Natural killer cell (primary cell): Measurements from ENCODE around the gene HYDIN. TPM values are rescaled to one million over a fixed set of nuclear protein-coding genes. Genes with fewer than 3 reads are reported as not detected.
"Not testable (repeated sequence)": the region's sequence is repeated elsewhere in the genome, so short reads cannot be mapped to it uniquely, and the experiment has no call there.

Experiments
- ATAC-seq, 3 donors: fragments of 150-1000 bp in 2 of 3; fragments of 200-7000 bp in 1 of 3; cut with Tn5 transposase; 1 replicate in 1 of 3; 2 replicates in 2 of 3; pipeline ENCODE4 v1.10.0; 2021; ENCODE audit warnings: mild to moderate bottlenecking in 2 of 3, moderate library complexity in 2 of 3
- DNase-seq, 2 donors: peaks; one replicate each; pipeline versions ENCODE4 v3.0.0 to v3.0.0-alpha.2; 2013 to 2021; ENCODE audit warnings: mixed read lengths in 1 of 2
- H3K27ac ChIP-seq: one replicate; pipeline ENCODE4 v1.5.1; 2013; ENCODE audit warnings: mild to moderate bottlenecking, low read length
- H3K27me3 ChIP-seq: one replicate; pipeline ENCODE4 v1.6.1; 2013; ENCODE audit warnings: low read length; ENCODE audit not compliant: control insufficient read depth, insufficient read depth
- H3K36me3 ChIP-seq: one replicate; pipeline ENCODE4 v1.6.1; 2013; ENCODE audit warnings: low read length; ENCODE audit not compliant: control insufficient read depth, insufficient read depth
- H3K4me1 ChIP-seq: one replicate; pipeline ENCODE4 v1.6.1; 2013; ENCODE audit warnings: low read length; ENCODE audit not compliant: control insufficient read depth, insufficient read depth
- H3K4me3 ChIP-seq: one replicate; pipeline ENCODE4 v1.5.1; 2013; ENCODE audit warnings: low read length
- H3K9me3 ChIP-seq: one replicate; pipeline ENCODE4 v1.6.1; 2013; ENCODE audit warnings: low read length; ENCODE audit not compliant: control insufficient read depth, insufficient read depth
- H3K27ac Mint-ChIP-seq, 2 donors: one replicate each; pipeline ENCODE4 v1.8.0; 2022; ENCODE audit warnings: mild to moderate bottlenecking in 2 of 2, mixed read lengths in 2 of 2, moderate library complexity in 1 of 2
- H3K27me3 Mint-ChIP-seq, 2 donors: one replicate each; pipeline ENCODE4 v1.8.0; 2022; ENCODE audit warnings: low read depth in 2 of 2, mixed read lengths in 2 of 2
- H3K36me3 Mint-ChIP-seq: one replicate; pipeline ENCODE4 v1.8.0; 2022; ENCODE audit warnings: mixed read lengths
- H3K4me1 Mint-ChIP-seq, 2 donors: one replicate each; pipeline ENCODE4 v1.8.0; 2022; ENCODE audit warnings: mixed read lengths in 2 of 2
- H3K4me3 Mint-ChIP-seq: one replicate; pipeline ENCODE4 v1.8.0; 2022; ENCODE audit warnings: mild to moderate bottlenecking, moderate library complexity, mixed read lengths
- H3K9me3 Mint-ChIP-seq, 2 donors: one replicate each; pipeline ENCODE4 v1.8.0; 2022; ENCODE audit warnings: mixed read lengths in 2 of 2
- CTCF ChIP-seq: fragments of 200-600 bp; IDR thresholded peaks from one replicate; pipeline ENCODE4 v1.8.0; 2022; ENCODE audit warnings: antibody characterized with exemption
- WGBS: methylation state at CpG from one replicate; pipeline ENCODE4 v1.1.7; 2013; ENCODE audit warnings: missing lambda C conversion rate; ENCODE audit not compliant: insufficient coverage; 5-methylcytosine and 5-hydroxymethylcytosine counted together
- intact Hi-C: fragments of 100-400 bp; cut with micrococcal nuclease; formaldehyde crosslinking; loops from one replicate; pipeline ENCODE4 v1.14.2; 2022
- total RNA-seq, 4 donors: library from RNA; stranded (reverse); fragments of 120-200 nt in 1 of 4; gene quantifications; one replicate each; pipeline versions ENCODE4 v1.2.3 to v1.2.4, GENCODE V29; 2013 to 2022

The HYDIN gene
- total RNA-seq, 3 donors from 2014 or later (not counting 1 experiment from before 2014, with no cell fraction given): 0.43 to 1.1 (median 0.82) TPM

GRCh38 chr16:70851299-70851698 lies 379.2 kb downstream of the HYDIN start:
- H3K27me3 Mint-ChIP-seq, DNase-seq, H3K4me1 Mint-ChIP-seq, H3K9me3 ChIP-seq, H3K4me1 ChIP-seq, H3K4me3 Mint-ChIP-seq, H3K27ac Mint-ChIP-seq, H3K4me3 ChIP-seq, ATAC-seq, H3K36me3 ChIP-seq, H3K9me3 Mint-ChIP-seq, intact Hi-C loops, H3K27ac ChIP-seq, H3K36me3 Mint-ChIP-seq, H3K27me3 ChIP-seq: not testable (repeated sequence)
- WGBS: no CpG with 5 or more reads among the region's 4 CpGs

GRCh38 chr16:70823498-70824118 lies 406.9 kb downstream of the HYDIN start:
- H3K4me3 Mint-ChIP-seq, H3K9me3 Mint-ChIP-seq, H3K4me1 ChIP-seq, ATAC-seq, intact Hi-C loops, H3K36me3 ChIP-seq, H3K27ac ChIP-seq, H3K9me3 ChIP-seq, H3K27me3 ChIP-seq, H3K36me3 Mint-ChIP-seq, DNase-seq, H3K27ac Mint-ChIP-seq, H3K4me1 Mint-ChIP-seq, H3K4me3 ChIP-seq, H3K27me3 Mint-ChIP-seq: not testable (repeated sequence)
- no CpG with 5 or more reads among the region's 4 CpGs for WGBS

- H3K27me3 ChIP-seq, H3K36me3 ChIP-seq, H3K4me1 ChIP-seq, H3K9me3 Mint-ChIP-seq, H3K4me3 Mint-ChIP-seq, intact Hi-C loops, ATAC-seq, H3K36me3 Mint-ChIP-seq, H3K27ac ChIP-seq, H3K4me1 Mint-ChIP-seq, H3K4me3 ChIP-seq, H3K9me3 ChIP-seq, DNase-seq, H3K27me3 Mint-ChIP-seq, H3K27ac Mint-ChIP-seq: not testable (repeated sequence)
- no CpG with 5 or more reads among the region's 2 CpGs for WGBS
These were observed 407.8 kb downstream of the HYDIN start for GRCh38 chr16:70822734-70823133.

GRCh38 chr16:70818088-70818487 lies 412.4 kb downstream of the HYDIN start:
- WGBS: 90% methylated on average over 3 of the region's 13 CpGs
- H3K9me3 Mint-ChIP-seq, H3K4me3 ChIP-seq, H3K36me3 Mint-ChIP-seq, H3K27me3 Mint-ChIP-seq, H3K27me3 ChIP-seq, H3K9me3 ChIP-seq, H3K36me3 ChIP-seq, DNase-seq, H3K4me3 Mint-ChIP-seq, H3K4me1 Mint-ChIP-seq, intact Hi-C loops, ATAC-seq, H3K27ac Mint-ChIP-seq, H3K27ac ChIP-seq, H3K4me1 ChIP-seq: not testable (repeated sequence)

- Histone ChIP-seq H3K36me3 (no peaks in the 10 kb centered on the region), H3K4me1 (no peaks in the 10 kb centered on the region), H3K4me3 (no peak overlapping the region), H3K9me3 (no peaks in the 10 kb centered on the region), H3K27me3 (peaks cover 2% of the 10 kb centered on the region), H3K27ac (no peak overlapping the region)
- TF ChIP-seq CTCF: no peak
- H3K4me3 Mint-ChIP-seq: no peak overlapping the region
- no peaks in the 10 kb centered on the region for H3K9me3 Mint-ChIP-seq
- H3K27ac Mint-ChIP-seq: no peak overlapping the region
- H3K27me3 Mint-ChIP-seq: peaks cover 11 to 22% of the 10 kb centered on the region in 2 donors
- no peak for DNase-seq
- H3K36me3 Mint-ChIP-seq: no peaks in the 10 kb centered on the region
- intact Hi-C loops: no loop called here
- no peaks in the 10 kb centered on the region for H3K4me1 Mint-ChIP-seq
- 70% methylated on average over 9 of the region's 9 CpGs for WGBS
- no peak for ATAC-seq
These were observed 421.0 kb downstream of the HYDIN start for GRCh38 chr16:70809392-70810060.
